ENCODE results near the gene RAVER1. TPM values are rescaled to one million over a fixed set of nuclear protein-coding genes. Genes with fewer than 3 reads are reported as not detected.

The RAVER1 gene
- total and polyA plus RNA-seq, 2 of the 13 experiments (the other 11 are each of a cell fraction or from before 2014, with no cell fraction given): 3.6 to 7.9 TPM

GRCh38 chr19:10334588-10335351 lies 1.4 kb upstream of the RAVER1 start (continued):
- no peak for TF ChIP-seq SP1 (IDR thresholded peaks at IDR 0.05)
- peak; percentile 75 for TF ChIP-seq SP1 (CRISPR knock-in tag; IDR thresholded peaks at IDR 0.05)
- TF ChIP-seq IRF2 (CRISPR knock-in tag; IDR thresholded peaks at IDR 0.05): peak; percentile 37
- TF ChIP-seq HMGA1 (CRISPR knock-in tag; conservative IDR thresholded peaks at IDR 0.05): no peak
- peak; percentile 43 for TF ChIP-seq BRD4 (CRISPR knock-in tag; IDR thresholded peaks at IDR 0.05)
- no peak; the same call in 1 of the 2 replicates for TF ChIP-seq ZNF547 (CRISPR knock-in tag; IDR thresholded peaks at IDR 0.05)
- TF ChIP-seq ZBTB46 (CRISPR knock-in tag; IDR thresholded peaks at IDR 0.05; ENCODE audit: borderline replicate concordance): no peak
- TF ChIP-seq ZNF709 (CRISPR knock-in tag; IDR thresholded peaks at IDR 0.05): no peak
- no peak for TF ChIP-seq ZSCAN29 (CRISPR knock-in tag; conservative IDR thresholded peaks at IDR 0.05)
- TF ChIP-seq ZNF383 (CRISPR knock-in tag; IDR thresholded peaks at IDR 0.05; ENCODE audit: borderline replicate concordance): no peak
- no peak for TF ChIP-seq ZSCAN12 (CRISPR knock-in tag; IDR thresholded peaks at IDR 0.05)
- no peak for TF ChIP-seq FLYWCH1 (CRISPR knock-in tag; IDR thresholded peaks at IDR 0.05)
- peak; percentile 58 for TF ChIP-seq MAZ (IDR thresholded peaks at IDR 0.05; ENCODE audit: borderline replicate concordance, low read depth, low read length)
- peak; percentile 78 for TF ChIP-seq MAZ (CRISPR knock-in tag; IDR thresholded peaks at IDR 0.05; ENCODE audit: low read depth)
- no peak for TF ChIP-seq KDM1A (CRISPR knock-in tag; IDR thresholded peaks at IDR 0.05)
- 0 out of 2 replicates have a peak, but pooled peaks have one; percentile 66 for TF ChIP-seq ESRRA (CRISPR knock-in tag; IDR thresholded peaks at IDR 0.05; ENCODE audit: low read depth)
- no peak for TF ChIP-seq ZNF382 (CRISPR knock-in tag; IDR thresholded peaks at IDR 0.05; ENCODE audit: borderline replicate concordance)
- TF ChIP-seq ARNTL (CRISPR knock-in tag; IDR thresholded peaks at IDR 0.05): peak; percentile 72; the same call in 1 of the 2 replicates
- no peak for TF ChIP-seq ATF2 (CRISPR knock-in tag; IDR thresholded peaks at IDR 0.05)
- no peak for TF ChIP-seq CEBPZ (IDR thresholded peaks at IDR 0.05; ENCODE audit: low read length)
- peak; percentile 15; the same call in 1 of the 2 replicates for TF ChIP-seq ZKSCAN5 (CRISPR knock-in tag; IDR thresholded peaks at IDR 0.05)
- TF ChIP-seq ZNF879 (CRISPR knock-in tag; IDR thresholded peaks at IDR 0.05): peak; percentile 76; the same call in 1 of the 2 replicates
- TF ChIP-seq DRAP1 (CRISPR knock-in tag; IDR thresholded peaks at IDR 0.05): peak; percentile 91
- TF ChIP-seq SIX1 (CRISPR knock-in tag; IDR thresholded peaks at IDR 0.05; ENCODE audit: borderline replicate concordance): no peak
- no peak for TF ChIP-seq RBAK (CRISPR knock-in tag; IDR thresholded peaks at IDR 0.05)

Data from HepG2 (cell line).